GM10847 (cell line): ENCODE data around the gene FFAR2.

ENCODE experiments used
- POLR2A ChIP-seq: IDR thresholded peaks from 2 replicates; pipeline ENCODE4 v1.6.1; 2011; ENCODE audit not compliant: insufficient read length; ENCODE audit errors: extremely low read depth

Gene FFAR2

DNA sequence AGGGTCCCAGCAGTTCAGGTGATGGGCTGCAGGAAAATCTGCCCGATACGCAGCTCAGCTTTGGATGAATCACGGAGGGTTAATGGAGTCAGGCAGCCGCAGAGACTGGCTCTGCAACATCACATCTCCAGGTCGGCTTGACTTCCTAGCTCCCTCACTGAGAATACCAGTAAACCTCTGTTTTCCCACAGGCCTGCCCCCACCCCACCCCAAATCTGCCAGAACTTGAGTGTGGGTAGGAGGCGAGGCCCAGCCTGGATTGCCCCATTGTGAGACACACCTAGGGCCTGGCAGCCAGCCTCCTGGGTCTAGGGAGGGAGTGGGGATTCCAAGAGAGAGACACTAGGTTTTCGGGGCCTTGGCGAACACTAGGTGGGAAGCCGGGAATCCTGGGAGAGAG, 45.9 kb downstream of the FFAR2 start:
- no peak for TF ChIP-seq POLR2A

DNA sequence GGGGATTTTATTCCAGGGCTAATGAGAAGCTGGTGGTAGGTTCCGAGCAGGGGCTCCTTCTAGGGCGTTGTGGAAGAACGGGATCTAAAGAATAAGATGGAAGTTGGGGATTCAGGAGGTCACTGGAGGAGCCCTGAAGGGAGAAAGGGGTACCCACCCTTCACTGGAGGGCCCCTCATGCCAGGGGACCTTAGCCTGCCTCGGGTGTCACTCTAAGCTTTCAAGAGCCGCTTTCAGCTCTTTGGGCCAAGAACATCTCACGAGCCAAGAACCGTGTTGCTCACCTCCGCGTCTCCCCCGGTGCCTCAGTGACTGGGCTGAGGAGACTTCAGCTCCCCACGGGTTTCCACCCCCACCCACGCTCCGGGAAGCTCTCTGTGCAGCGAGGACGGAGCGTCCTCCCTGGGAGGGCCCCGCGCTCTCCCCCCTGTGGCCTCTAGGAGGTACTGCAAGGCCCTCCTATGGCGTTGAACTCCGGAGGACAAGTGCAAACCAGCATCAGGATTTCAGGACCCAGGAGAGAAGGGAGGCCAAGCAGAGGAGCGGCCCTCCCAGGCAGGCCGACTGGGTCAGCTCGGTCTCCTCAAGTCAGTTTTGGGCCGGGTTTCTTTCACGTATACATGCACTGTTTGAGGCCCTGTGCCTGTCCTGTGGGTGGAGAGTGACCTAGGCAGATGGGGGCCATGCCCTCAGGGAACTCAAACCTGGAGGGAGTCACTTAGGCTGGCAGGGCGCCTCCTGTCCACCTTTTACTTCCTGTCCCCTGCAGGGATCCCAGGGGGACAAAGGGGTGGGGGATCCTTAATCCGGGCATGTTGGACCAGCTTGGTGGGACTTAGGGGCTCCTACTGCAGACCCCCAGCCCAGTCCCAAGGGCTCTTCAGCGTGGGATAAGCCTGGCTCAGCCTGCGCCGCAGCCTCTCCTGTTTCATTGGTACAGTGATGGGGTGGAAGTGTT, 47.3 kb downstream of the FFAR2 start:
- TF ChIP-seq POLR2A, result no peak

DNA sequence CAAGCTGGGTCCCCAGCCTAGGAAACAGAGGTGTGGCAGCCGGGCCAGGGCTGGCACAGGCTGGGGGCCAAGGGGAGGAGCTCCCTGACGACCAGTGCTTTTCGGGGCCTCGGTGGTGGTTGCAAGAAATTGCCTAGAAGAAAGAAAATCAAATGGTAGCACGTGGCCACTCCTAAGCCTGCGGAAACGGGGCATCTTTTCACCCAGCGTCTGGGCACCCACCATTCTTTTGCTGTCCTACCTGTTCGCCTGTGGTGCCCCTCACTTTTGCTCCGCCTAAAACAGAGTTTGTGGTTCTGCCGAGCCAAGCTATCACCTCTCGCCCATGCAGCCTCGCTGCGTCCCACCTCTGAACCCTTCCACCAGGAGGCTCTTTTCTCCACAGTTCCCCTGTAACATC, 49.3 kb downstream of the FFAR2 start:
- no peak for TF ChIP-seq POLR2A

DNA sequence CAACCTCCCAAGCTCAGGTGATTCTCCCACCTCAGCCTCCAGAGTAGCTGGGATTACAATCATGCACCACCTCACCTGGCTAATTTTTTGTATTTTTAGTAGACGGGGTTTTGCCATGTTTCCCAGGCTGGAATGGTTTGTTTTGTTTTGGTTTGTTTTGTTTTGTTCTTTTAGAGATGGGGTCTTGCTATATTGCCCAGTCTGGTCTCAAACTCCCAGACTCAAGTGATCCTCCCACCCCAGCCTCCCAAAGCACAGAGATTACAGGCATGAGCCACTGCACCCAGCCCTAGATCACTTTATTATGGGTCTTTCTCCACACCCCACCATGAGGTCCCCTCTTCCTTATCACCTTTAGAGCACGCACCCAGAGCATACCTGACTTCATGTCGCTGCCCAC, 50.2 kb downstream of the FFAR2 start:
- no peak for TF ChIP-seq POLR2A

DNA sequence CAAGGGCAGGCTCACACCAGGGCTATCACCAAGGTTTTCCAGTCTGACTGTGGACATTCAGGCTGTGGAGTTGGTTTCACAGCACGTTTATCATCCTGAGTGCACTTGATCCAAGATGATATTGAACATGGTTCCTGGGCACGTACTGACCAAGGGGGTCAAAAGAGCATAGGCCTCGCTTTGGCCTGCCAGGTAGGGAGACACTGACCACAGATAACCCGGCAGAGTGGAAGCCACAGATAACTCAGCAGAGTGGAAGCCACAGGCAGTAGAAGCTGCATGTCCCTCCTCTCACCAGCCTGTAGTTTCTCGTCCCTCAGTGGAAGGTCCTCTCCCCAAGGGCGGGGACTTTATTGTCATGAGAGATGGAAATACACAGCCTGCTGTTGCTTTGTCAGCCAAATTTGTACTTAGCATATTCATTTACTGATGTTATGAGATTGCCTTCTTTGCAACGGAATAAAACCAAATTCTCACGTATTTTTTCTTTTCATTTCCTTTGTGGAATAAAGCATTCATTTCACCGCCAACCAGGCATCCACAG, 51.0 kb downstream of the FFAR2 start:
- TF ChIP-seq POLR2A, result no peak

DNA sequence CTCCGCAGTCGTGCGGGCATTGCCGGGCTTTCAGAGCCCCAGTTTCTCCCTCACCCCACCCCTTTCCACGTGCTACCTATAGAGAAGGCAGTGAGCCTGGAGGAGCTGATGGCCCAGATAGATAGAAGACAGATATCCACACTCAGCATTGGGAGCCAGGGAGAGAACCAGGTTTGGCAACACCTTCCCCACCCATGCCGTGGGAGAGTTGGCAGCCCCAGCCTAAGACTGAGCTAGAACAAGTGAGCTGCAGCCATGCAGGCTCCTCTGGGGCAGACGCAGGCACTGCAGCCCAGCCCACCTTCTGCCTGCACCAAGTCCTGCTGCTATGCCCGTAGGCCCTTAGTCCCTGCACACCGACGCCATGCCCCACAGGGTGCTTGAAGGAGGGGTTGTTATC, 52.6 kb downstream of the FFAR2 start:
- no peak for TF ChIP-seq POLR2A
